ENCODE results near the gene HOXA10.

The HOXA10 gene

GRCh38 chr7:27182285-27182841 is 8.2 kb upstream of the HOXA10 start:
- no peak overlapping the region for H3K27ac ChIP-seq (ENCODE audit: low read length)

DNA sequence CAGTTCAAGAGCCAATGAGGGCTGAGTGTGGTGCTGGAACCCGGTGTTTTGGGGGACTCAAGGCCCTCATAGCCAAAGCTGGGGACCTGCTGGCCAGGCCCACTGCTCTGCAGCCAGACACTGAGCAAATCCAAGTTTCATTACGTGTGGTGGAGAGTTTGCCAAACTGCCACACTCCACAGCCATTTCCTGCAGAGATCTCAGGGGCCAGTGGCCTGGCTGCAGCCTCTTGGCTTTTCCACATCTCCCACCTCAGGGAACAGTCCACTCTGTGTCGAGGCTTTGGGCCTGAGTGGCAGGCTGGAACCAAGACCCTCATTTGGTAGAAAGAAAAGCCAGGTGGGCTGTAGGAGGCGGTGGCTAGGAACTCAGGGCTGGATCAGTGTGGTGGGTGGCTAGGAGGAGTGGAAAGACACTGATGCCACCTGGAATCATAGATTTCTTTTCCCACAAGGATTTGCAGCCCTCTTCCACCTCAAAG is 7.7 kb upstream of the HOXA10 start:
- Histone ChIP-seq H3K27ac (ENCODE audit: low read length) (no peak overlapping the region), H3K4me1 (ENCODE audit: insufficient read depth, low read length) (no peaks in the 10 kb centered on the region), H3K79me2 (ENCODE audit: insufficient read depth, low read length) (no peaks in the 10 kb centered on the region), H3K9ac (ENCODE audit: low read depth, low read length) (no peak overlapping the region), H3K9me3 (ENCODE audit: insufficient read depth, low read length, severe bottlenecking) (no peaks in the 10 kb centered on the region), H3K4me2 (ENCODE audit: insufficient read depth, low read length) (no peak overlapping the region), H3K36me3 (ENCODE audit: insufficient read depth, low read length) (no peaks in the 10 kb centered on the region), H3K27me3 (ENCODE audit: insufficient read depth, low read length, poor library complexity) (peaks cover 8% of the 10 kb centered on the region), H2AFZ (ENCODE audit: low read depth, low read length) (no peak overlapping the region), H3K4me3 (ENCODE audit: low read depth in 1 of 2, low read length in 2 of 2) (no peak overlapping the region), H4K20me1 (ENCODE audit: insufficient read depth, low read length) (no peaks in the 10 kb centered on the region)
- DNase-seq (no peak), ATAC-seq (ENCODE audit: insufficient read depth, low read depth) (no peak)
- TF ChIP-seq EZH2 (IDR thresholded peaks at IDR 0.05; ENCODE audit: borderline replicate concordance, low read depth, low read length, severe bottlenecking), result no peak
- TF ChIP-seq, protein P1, sequence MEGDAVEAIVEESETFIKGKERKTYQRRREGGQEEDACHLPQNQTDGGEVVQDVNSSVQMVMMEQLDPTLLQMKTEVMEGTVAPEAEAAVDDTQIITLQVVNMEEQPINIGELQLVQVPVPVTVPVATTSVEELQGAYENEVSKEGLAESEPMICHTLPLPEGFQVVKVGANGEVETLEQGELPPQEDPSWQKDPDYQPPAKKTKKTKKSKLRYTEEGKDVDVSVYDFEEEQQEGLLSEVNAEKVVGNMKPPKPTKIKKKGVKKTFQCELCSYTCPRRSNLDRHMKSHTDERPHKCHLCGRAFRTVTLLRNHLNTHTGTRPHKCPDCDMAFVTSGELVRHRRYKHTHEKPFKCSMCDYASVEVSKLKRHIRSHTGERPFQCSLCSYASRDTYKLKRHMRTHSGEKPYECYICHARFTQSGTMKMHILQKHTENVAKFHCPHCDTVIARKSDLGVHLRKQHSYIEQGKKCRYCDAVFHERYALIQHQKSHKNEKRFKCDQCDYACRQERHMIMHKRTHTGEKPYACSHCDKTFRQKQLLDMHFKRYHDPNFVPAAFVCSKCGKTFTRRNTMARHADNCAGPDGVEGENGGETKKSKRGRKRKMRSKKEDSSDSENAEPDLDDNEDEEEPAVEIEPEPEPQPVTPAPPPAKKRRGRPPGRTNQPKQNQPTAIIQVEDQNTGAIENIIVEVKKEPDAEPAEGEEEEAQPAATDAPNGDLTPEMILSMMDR (IDR thresholded peaks at IDR 0.05; ENCODE audit: borderline replicate concordance, extremely low read depth, low read length, poor library complexity, severe bottlenecking), result no peak

More at GRCh38 chr7:27182285-27182841, 8.2 kb upstream of the HOXA10 start:
- no peak for TF ChIP-seq EZH2 (IDR thresholded peaks at IDR 0.05; ENCODE audit: borderline replicate concordance, low read depth, low read length, severe bottlenecking)
- TF ChIP-seq, protein P1 (IDR thresholded peaks at IDR 0.05; ENCODE audit: borderline replicate concordance, extremely low read depth, low read length, poor library complexity, severe bottlenecking), result no peak
- no peaks in the 10 kb centered on the region for H3K36me3 ChIP-seq (ENCODE audit: insufficient read depth, low read length)
- no peak overlapping the region for H3K9ac ChIP-seq (ENCODE audit: low read depth, low read length)
- H3K27me3 ChIP-seq (ENCODE audit: insufficient read depth, low read length, poor library complexity), result peaks cover 8% of the 10 kb centered on the region
- H3K4me2 ChIP-seq (ENCODE audit: insufficient read depth, low read length), result no peak overlapping the region
- no peaks in the 10 kb centered on the region for H3K9me3 ChIP-seq (ENCODE audit: insufficient read depth, low read length, severe bottlenecking)
- ATAC-seq (ENCODE audit: insufficient read depth, low read depth) (no peak), DNase-seq (no peak)
- H2AFZ ChIP-seq (ENCODE audit: low read depth, low read length), result no peak overlapping the region
- no peaks in the 10 kb centered on the region for H4K20me1 ChIP-seq (ENCODE audit: insufficient read depth, low read length)
- H3K4me1 ChIP-seq (ENCODE audit: insufficient read depth, low read length), result peaks cover 1% of the 10 kb centered on the region
- no peak overlapping the region for H3K4me3 ChIP-seq (ENCODE audit: low read depth in 1 of 2, low read length in 2 of 2)
- no peaks in the 10 kb centered on the region for H3K79me2 ChIP-seq (ENCODE audit: insufficient read depth, low read length)

DNA sequence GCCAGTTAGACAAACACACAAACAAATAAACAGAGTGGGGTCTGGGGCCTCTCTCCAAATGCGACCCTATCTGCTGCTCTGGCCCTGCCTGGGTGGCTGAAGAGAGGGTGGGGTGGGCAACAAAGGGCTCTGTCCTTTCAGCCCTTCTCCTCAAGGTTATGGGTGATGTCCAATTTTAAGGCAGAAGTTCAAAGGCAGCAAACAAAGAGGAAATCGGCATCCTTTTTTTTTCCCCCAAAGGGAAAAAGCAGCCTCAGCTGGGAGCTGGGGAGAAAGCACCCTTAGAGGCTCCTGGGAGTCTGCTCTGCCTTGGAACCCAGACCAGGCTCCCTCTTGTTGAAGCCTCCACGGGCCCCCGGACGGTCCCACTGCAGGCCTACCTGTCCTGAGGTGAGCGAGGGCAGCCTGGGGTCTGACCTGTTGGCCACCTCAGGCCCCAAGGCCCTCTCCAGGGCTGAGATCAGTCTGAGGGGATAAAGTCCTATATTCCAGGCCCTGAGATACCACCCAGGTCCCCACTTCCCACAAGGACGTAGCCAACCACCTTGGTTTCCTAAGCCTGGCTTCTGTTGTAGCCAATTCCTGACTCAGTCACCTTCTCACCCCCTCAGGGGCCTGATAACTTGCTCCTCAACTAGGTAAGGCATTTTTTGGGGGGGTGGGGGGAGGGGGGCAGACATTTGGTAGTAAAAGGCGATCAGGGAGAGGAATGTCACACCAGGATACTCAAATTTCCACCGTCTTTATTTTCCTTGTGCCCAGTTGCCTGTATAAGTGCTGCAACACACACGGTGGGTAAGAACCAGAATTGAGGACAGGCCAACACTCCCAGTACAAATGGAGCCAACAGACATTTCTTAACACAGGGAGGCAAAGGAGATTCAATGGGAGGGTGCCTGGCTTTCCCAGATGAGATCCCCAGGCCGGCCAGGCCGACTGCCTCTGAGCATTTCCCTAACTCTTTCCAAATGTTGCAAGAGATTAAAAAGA is 6.6 kb upstream of the HOXA10 start:
- H4K20me1 ChIP-seq (ENCODE audit: insufficient read depth, low read length), result no peaks in the 10 kb centered on the region
- no peak overlapping the region for H3K4me2 ChIP-seq (ENCODE audit: insufficient read depth, low read length)
- H3K9ac ChIP-seq (ENCODE audit: low read depth, low read length), result no peak overlapping the region
- TF ChIP-seq, protein P1 (IDR thresholded peaks at IDR 0.05; ENCODE audit: borderline replicate concordance, extremely low read depth, low read length, poor library complexity, severe bottlenecking), result no peak
- no peak for TF ChIP-seq EZH2 (IDR thresholded peaks at IDR 0.05; ENCODE audit: borderline replicate concordance, low read depth, low read length, severe bottlenecking)
- H3K79me2 ChIP-seq (ENCODE audit: insufficient read depth, low read length), result no peaks in the 10 kb centered on the region
- H3K27ac ChIP-seq (ENCODE audit: low read length), result no peak overlapping the region
- no peak for DNase-seq
- no peak overlapping the region for H3K4me3 ChIP-seq (ENCODE audit: low read depth in 1 of 2, low read length in 2 of 2)
- H3K36me3 ChIP-seq (ENCODE audit: insufficient read depth, low read length), result no peaks in the 10 kb centered on the region
- no peaks in the 10 kb centered on the region for H3K4me1 ChIP-seq (ENCODE audit: insufficient read depth, low read length)
- no peak overlapping the region for H2AFZ ChIP-seq (ENCODE audit: low read depth, low read length)
- H3K9me3 ChIP-seq (ENCODE audit: insufficient read depth, low read length, severe bottlenecking), result no peaks in the 10 kb centered on the region
- peaks cover 3% of the 10 kb centered on the region for H3K27me3 ChIP-seq (ENCODE audit: insufficient read depth, low read length, poor library complexity)
- ATAC-seq (ENCODE audit: insufficient read depth, low read depth), result no peak
